SKM-1 (cell line): Measurements from ENCODE around the gene ALG5.
A peak's percentile ranks its signal among the peaks of the same experiment; 100 is the strongest.

Experiments
- DNase-seq: peaks from one replicate; lab custom pipeline; 2025; ENCODE audit not compliant: unreplicated experiment; lab: John Stamatoyannopoulos, UW

Gene ALG5, protein sequence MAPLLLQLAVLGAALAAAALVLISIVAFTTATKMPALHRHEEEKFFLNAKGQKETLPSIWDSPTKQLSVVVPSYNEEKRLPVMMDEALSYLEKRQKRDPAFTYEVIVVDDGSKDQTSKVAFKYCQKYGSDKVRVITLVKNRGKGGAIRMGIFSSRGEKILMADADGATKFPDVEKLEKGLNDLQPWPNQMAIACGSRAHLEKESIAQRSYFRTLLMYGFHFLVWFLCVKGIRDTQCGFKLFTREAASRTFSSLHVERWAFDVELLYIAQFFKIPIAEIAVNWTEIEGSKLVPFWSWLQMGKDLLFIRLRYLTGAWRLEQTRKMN

DNA sequence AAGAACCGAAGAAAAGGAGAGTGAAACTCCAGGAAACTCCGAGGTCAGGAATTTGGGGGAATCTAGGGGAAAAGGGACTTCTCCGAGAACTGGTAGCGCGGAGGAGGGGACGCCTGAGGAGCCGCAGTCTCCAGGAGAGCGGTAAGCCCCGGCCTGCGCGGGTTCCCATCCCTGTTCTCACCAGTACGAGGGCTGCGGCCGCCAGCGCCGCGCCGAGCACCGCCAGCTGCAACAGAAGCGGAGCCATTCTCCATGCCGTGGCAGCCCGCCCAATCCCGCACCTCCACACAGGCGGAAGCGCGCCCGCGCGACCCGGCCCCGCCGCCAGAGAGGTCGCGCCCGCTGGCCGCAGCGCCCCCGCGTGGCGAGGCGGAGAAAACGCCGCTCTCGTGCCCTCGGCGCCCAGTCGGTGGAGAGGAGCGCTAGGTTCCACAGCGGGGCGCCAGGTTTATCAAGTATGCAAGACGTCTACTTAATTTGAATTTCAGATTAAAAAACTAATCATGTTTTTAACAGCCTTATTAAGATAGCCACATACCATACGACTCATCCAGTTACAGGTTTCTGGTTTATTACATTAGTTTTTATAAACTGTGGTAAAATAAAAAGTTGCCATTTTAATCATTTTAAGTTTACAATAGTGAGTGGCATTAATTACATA lies at the start of gene ALG5:
ALG5 (minus strand) TSS at position 287 of the 661 bp plus-strand sequence; CDS start at position 247, 40 bp downstream.
- peak; percentile 67 for DNase-seq

DNA sequence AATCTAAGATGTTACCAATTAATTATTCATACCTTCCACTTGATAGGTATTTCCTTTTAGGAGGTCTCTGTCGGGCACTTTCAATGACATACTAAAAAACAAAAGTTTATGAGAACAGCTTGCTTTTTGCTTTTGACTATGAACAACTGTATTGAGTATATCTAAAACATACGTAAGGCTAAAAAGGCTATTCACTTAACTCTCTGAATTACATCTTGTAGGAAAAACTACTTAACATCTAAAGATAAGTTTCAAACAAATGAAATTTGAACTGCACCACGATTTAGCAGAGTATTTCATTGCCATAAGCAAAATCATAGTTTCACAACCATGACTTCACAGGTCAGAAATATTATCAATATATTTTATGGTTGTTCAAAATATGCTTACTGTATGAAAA lies 48.7 kb upstream of the ALG5 start:
- no peak for DNase-seq

DNA sequence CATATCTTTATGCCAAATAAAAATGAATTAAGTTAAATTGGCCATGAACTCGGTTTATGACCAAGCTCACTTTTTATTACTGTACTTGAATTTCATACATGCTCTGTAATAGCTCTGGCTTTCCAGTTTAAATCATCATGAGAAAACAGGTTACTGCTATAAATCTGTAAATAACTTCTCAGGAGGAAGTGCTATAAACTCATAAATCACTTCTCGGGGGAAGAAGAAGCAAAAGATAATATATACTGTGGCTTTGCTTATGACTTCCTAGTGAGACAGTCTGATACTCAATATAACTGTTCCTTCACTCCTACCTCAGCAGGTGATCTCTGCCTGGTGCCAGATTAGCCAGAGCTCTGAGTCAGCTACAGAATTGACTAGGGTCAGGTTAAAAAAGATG lies 47.9 kb upstream of the ALG5 start:
- no peak for DNase-seq

DNA sequence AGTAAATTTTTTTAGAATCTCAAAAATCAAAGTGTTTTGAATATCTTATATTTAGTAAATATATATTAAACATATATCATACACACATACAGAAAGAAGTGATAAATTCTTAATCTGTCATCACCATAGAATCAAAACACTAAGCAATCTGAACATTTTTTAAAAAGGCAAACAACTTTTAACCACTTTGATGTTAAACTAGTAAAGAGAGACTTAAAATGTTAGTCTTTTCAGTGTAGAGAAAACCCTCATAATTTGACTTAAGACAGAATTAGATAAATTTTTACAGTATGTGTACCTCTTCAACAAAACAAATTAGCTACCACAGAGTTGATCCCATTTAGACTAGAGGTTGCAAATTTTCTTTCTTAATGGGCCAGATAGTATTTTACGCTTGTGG lies 46.9 kb upstream of the ALG5 start:
- DNase-seq: no peak

DNA sequence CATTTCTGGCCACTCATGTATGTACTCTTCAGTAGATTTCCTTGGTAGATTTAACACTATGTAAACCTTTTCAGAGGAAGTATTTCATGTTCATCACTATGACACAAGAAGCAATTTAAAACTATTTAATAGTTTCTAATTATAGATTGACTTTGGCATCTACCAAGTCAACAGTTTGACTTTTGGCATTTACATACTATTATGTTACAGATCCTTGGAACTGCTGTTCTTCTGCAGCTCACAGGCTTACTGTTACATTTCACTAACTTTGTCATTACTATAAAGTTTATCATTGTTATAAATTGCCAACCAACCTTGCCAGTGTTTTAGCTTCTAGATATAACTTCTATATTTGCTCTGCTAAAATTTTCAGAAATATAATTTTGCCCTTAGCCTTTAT lies 41.6 kb upstream of the ALG5 start:
- no peak for DNase-seq

DNA sequence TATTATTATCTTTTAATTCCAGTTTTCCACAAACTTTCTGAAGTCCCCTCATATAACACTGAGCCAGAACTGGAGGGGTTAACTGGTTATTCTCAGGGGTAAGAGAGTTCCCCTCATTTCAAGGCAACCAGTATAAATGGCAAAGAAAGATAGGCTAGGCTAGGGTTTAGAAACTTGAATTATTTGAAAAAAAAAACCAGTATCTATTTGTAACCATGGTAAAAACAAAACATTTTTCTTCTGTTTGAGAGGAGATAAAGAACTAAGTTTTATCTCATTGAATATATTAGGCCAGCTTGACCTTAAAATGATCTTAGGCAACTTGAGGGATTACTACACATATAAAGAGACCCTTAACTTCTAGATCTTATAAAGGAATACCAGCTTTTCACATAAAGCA lies 40.8 kb upstream of the ALG5 start:
- DNase-seq: no peak

DNA sequence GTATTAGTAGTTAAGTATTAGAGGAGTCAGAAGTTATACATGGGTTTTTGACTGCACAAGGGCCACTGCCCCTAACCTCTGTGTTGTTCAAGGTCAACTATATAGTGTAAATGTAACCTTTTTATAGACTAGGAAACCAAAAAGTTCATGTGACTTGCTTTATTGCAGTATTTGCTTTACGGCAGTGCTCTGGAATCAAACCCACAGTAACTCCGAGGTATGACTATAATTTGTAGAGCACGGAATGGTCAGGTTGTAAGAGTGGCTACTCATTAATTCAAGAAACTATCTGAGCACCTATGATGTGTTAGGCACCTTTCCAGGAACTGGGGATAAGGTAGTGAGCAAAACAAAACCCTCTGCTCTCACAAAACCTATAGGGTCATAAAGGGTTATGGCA lies 38.1 kb upstream of the ALG5 start:
- DNase-seq: no peak

DNA sequence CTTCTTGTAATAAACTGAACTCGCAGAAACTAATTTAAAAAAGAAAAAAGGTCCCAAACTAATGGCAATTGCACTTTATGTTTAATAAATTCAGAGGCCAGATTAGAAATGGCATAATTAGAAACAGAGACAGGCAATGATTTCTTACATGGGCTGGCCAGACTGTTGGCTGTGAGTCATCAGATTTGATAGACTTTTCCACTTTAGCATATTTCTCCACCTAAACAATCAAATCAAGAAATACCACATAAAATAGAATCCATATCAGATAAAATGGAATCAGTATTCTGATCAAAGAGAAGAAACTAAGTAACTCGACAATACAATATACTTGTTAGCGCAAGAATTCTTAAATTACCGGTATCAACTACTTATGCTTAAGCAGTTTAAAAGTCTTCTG lies 30.5 kb upstream of the ALG5 start:
- no peak for DNase-seq

DNA sequence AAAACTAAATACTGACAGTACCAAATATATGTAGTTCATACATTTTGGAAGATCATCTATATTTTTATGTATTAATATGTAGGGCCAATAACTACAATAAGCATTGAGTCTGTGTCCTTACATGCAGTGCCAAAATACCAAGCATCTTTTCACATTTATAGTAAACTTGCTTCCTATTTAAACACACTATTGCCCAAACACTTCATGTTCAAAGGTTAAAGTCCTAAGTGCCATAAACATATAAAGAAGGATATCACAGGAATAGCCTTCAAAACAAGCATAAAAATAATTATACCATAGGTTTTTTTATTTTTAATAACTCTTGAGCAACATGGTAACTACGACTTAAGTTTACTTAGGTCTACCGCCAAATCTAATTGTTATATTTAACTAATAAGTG lies 28.5 kb upstream of the ALG5 start:
- DNase-seq: no peak

DNA sequence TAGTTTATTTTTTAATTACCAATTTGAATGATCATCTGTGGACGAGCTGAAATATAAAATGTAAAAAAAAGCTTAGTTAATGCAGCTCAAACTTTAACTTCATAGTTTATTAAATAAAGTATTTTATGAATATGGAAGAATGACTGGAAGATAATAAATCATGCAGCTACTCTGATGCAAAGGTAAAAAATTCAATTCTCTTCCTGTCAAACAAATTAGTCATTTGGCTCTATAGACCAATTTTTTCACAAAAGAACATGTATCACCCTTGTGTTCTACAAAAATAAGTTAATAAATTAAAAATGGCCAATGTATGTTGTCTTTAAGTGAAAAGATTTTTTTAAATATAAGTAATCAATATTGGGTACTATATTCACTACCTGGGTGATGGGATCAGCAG lies 27.6 kb upstream of the ALG5 start:
- DNase-seq: no peak

DNA sequence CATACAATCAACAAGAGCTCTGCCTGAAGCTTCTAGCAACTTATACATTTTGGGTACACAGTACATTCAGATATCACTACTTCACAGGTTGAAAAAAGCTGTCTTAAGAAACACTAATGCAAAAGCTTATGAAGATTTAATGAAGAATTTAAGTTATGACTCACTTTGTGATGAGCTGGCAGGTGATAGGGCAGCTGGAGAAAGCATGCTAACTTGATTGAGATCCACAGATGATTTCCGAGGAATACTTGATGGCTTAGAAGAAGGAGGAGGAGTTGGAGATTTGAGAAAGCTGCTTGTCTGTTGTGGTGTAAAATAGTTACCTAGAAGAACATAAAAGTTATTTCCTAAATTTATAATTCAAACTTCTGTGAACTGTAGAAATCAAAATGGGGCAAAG lies 24.7 kb upstream of the ALG5 start:
- no peak for DNase-seq

DNA sequence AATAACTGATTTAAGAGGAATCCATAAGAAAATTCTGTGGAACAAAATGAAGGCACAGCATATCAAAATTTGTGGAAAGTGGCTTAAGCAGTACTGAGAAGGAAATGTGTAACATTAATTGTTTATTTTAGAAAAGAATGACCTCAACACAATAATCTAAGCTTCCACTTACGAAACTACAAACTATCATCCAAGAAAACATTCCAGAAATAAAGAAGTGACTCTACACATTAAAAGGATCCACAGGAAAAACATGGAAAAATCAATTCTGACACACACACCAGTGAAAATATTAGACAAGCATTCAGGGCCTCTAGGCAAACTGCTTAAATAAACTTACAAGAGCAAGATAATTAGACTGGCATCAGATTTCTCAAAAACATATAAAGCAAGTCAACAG lies 15.5 kb upstream of the ALG5 start:
- no peak for DNase-seq

DNA sequence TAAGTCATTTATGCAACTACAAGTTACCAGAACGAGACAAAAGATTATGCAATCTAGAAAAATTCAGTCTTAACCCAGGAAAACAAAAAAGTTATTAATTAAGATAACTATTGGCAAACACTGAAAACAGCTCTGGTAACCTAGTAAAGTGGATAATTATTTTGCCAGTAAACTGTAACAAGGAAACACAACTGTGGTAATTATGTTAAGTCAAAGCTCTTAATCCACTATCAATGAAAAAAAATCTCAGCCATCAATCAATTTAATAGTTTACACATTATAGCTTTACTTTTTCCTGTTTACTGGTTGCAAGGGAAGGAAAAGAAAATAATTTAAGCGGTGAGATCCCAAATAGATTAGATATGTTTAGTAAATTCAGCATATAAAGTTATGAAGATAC lies 12.6 kb upstream of the ALG5 start:
- no peak for DNase-seq

DNA sequence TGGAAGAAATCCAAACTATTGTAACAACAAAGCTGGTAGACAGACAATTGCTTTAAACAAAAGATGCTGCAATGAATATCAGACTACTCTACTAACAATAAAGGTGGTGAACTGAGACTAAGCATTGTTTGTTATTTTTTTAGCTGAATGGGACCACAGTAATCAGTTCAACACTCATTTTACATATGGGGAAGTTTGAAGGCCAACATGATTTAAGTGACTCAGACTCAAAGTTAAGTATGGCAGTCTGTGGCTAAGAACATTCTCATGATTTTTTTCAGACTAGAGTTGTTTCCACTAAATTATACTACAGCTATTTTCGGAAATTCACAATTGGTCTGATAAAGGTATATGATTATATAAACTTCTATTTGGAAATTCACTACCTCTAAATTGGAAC lies 11.9 kb upstream of the ALG5 start:
- no peak for DNase-seq

DNA sequence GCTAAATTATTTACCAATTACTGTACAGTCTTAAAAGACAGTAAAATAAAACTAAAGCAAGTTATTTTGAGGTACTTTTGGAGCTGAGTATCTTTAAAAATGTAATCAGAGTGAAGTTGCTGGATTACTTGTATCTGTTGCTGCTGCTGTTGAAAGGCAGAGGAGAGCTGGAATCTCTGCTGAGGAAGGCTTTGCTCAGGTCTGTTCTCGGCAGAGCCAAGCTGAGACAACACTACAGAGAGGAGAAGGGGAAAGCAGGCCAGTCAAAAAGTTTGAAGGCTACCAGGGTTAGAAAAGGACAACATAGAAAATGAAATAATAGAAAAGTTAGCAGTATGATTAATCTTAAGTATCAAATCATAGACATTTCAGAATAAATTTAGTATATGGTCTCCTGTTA lies 11.3 kb upstream of the ALG5 start:
- DNase-seq: no peak

DNA sequence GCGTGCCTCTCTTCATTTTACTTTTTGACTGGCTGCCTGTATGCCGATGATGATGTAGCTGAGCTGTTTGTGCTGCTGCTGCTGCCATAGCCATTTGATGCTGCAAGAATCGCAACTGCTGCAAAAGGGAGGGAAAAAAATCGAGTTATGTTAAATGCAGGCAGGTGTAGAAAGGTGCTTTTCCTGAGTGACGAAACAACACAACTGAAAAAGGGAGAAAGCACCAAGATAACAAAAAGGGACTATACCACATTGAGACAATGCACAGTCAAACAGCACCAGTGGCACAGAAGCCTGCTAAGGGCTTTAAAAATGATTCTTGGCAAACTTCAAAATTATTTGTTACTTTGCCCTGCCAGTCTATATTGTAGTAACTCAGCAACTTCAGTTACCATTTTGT lies 10.6 kb upstream of the ALG5 start:
- DNase-seq: no peak

DNA sequence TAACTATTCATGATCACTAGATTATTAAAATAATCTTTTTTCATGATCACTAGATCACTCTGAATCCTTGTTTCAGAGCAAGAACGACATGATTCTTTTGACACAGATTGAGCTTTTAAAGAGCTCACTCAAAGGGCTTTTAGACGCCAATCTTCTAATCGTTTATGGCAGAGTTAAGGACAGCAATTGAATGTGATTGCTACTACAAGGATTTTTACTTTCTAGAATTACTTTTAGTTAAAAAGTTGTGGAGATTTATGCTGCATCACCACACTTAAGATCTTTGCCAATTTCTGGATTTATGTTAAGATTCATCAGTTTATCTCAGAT lies 2.7 kb upstream of the ALG5 start:
- DNase-seq: no peak

DNA sequence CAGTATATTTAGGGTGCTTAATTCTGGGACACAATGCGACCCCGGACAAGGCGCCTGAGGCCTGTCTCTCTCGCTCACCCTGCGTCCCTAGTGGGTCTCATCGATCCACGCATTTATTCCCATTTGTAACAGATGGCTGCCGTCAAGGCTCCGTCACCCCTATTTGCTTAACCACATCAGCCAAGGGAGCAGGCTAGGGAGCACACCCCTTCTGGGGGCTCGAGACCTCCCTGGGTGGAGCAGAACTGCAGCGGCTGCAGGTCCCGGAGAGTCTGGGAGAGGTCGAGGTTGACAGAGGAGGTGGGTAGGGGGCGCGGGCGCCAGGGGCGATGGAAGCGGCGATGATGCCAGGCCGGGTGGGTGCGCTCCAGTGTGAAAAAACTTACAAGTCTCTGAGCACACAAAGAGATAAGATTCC lies 507 bp downstream of the ALG5 start:
- no peak for DNase-seq

DNA sequence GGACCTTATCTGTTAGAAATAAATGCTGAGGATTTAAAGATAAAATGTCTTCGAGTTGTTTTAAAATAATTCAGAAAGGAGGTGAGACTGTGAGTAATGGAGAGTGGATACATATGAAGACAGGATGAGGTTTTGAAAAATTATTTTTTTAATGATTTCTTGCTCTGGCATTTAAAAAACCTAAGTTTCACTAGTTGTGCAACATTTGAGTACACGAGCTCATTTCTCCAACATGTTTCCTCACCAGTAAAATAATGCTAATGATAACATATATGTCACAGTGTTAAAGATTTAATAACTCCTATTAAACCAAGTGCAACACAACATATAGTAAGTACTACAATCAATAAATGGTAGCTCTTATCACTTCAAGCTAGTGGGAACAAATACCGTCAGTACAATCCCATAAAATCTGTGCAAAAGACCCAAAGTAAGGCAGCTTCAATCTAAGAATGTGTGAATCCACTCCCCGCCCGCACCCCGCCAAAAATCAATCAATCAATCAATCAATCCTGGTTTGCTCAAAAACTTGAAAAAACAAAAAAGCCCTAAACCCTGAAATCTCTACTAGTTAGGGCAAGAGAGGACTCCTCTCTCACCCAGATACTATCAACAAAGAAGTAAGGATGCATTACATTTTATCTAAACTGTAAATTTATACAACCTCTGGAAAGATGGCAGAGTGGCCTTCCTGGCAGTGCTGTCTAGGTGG lies 1.3 kb downstream of the ALG5 start:
- no peak for DNase-seq

DNA sequence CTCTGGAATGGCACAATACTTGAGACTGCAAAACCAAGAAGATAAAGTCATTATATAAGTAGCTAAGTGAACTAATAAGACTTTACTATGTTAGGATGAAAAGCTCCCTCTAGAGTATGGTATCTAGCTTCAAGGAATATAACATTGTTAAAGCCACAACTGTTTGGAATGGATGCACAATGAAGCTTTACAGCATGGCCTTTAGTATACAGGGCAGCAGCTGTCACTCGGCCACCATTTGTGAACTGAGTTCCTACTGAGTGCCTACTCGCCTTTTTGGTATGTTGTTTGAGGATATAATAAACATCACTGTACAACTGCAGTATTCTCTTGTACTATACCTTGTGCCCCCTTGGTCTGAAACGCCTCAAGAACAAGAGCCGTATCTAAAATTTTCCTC lies 6.8 kb downstream of the ALG5 start:
- no peak for DNase-seq

DNA sequence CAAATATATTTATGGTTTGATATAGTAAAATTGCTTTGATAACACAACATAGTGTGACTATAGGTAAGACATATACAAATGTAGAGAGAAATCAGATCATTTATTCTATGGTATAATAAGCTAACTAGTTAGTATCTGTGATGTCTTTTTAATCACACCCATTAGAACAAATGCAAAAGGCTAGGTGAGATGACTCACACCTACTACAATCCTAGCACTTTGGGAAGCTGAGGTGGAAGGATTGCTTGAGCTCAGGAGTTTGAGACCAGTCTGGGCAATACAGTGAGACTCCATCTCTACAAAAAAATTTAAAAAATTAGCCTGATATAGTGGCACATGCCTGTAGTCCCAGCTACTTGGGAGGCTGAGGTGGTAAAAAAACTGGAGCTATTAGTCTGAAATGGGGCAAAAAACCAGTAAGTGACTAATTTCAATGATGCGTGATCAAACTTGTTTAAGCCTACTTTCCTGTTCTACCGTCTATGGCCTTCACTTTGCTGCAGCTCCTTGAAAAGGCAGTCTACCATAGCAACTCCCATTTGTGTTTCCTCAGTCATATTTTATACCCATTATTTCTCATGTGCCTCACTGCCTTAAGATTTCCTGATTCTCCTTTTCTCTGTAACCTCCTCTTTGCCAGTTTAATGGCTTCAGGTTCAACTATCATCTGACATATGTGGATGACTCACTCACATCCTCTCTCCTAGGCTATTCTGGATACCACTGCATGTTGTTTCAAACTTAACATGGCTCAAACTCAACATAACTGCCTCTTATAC lies 12.5 kb downstream of the ALG5 start:
- DNase-seq: no peak
